SU-DHL-6 (cell line): ENCODE results near the gene SNX18.

Experiments used
- CTCF ChIP-seq: fragments of 200-600 bp; sonication (generic); IDR thresholded peaks from one replicate; pipeline ENCODE4 v1.5.1; 2017; ENCODE audit warnings: antibody characterized with exemption, mild to moderate bottlenecking, low read length, moderate library complexity; ENCODE audit not compliant: insufficient read depth, poor library complexity, severe bottlenecking
- EZH2phosphoT487 ChIP-seq: fragments of 200-600 bp; sonication (generic), shearing (Covaris generic); conservative IDR thresholded peaks from 2 replicates; pipeline ENCODE4 v1.6.1; 2018; ENCODE audit warnings: mild to moderate bottlenecking, antibody characterized with exemption, low read length, moderate library complexity, mixed read lengths

- no peak for TF ChIP-seq CTCF
- TF ChIP-seq EZH2phosphoT487 = no peak
Observed at GRCh38 chr5:54561651-54562050, 44.1 kb downstream of the SNX18 start.
